A549 (cell line): Measurements from ENCODE around the gene SNTB2.

Source experiments
- ESRRA ChIP-seq: fragments of 150-350 bp; IDR thresholded peaks from 2 replicates; pipeline ENCODE4 v1.6.1; 2014; ENCODE audit warnings: mild to moderate bottlenecking, low read length, borderline replicate concordance
- KDM1A ChIP-seq: fragments of 200-600 bp; sonication (generic); IDR thresholded peaks from 2 replicates; pipeline ENCODE4 v1.6.1; 2016; ENCODE audit warnings: low read depth, mild to moderate bottlenecking
- POLR2A ChIP-seq: IDR thresholded peaks from 2 replicates; pipeline ENCODE4 v1.6.1; 2012; ENCODE audit warnings: mild to moderate bottlenecking, low read length
- TF ChIP-seq, protein P1 (sequence below): IDR thresholded peaks from 2 replicates; pipeline ENCODE4 v1.6.1; 2012; ENCODE audit warnings: low read depth, borderline replicate concordance
- TF ChIP-seq, protein P2 (sequence below): fragments of >200 bp; sonication (Bioruptor Twin); formaldehyde crosslinking; IDR thresholded peaks from 3 replicates; pipeline ENCODE4 v1.5.1; 2016

DNA sequence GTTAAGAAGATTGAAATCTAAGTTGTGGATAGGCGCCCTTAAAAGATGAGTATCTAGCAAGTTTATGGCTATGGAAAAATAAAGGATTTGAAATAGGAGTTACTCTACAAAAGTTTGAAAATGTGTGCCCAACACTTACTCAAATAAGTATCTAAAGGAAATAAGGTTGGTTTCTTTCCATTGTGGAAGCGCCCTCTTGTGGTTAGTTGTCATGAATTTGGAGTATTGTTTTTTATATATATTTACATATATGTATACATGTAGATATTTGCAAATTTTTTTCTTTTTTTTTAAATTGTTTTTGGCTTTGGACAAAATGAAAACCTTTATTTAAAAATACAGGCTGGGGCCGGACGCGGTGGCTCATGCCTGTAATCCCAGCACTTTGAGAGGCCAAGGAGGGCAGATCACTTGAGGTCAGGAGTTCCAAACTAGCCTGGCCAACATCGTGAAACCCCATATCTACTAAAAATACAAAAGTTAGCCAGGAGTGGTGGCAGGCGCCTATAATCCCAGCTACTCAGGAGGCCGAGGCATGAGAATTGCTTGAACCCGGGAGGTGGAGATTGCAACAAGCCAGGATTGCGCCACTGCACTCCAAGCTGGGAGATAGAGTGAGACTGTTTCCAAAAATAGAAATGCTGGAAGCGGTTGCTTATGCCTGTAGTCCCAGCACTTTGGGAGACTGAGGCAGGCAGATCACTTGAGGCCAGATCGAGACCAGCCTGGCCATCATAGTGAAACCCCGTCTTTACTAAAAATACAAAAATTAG is 100.2 kb downstream of the SNTB2 start:
- TF ChIP-seq, protein P1, sequence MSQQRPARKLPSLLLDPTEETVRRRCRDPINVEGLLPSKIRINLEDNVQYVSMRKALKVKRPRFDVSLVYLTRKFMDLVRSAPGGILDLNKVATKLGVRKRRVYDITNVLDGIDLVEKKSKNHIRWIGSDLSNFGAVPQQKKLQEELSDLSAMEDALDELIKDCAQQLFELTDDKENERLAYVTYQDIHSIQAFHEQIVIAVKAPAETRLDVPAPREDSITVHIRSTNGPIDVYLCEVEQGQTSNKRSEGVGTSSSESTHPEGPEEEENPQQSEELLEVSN, result no peak
- no peak for TF ChIP-seq POLR2A
- TF ChIP-seq, protein P2, sequence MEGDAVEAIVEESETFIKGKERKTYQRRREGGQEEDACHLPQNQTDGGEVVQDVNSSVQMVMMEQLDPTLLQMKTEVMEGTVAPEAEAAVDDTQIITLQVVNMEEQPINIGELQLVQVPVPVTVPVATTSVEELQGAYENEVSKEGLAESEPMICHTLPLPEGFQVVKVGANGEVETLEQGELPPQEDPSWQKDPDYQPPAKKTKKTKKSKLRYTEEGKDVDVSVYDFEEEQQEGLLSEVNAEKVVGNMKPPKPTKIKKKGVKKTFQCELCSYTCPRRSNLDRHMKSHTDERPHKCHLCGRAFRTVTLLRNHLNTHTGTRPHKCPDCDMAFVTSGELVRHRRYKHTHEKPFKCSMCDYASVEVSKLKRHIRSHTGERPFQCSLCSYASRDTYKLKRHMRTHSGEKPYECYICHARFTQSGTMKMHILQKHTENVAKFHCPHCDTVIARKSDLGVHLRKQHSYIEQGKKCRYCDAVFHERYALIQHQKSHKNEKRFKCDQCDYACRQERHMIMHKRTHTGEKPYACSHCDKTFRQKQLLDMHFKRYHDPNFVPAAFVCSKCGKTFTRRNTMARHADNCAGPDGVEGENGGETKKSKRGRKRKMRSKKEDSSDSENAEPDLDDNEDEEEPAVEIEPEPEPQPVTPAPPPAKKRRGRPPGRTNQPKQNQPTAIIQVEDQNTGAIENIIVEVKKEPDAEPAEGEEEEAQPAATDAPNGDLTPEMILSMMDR, result peak; percentile 91
- no peak for TF ChIP-seq KDM1A
- TF ChIP-seq ESRRA, result no peak
